Stimulated activated CD8-positive, alpha-beta memory T cell treated with anti-CD3 and anti-CD28 coated beads, Interleukin-7, amount 100 ng/mL, for 48 hours (primary cell): ENCODE measurements around the gene MGMT.

Experiments
- DNase-seq, 2 donors: peaks; one replicate each; pipeline ENCODE4 v3.0.0-alpha.2; 2020; ENCODE audit warnings: low read depth in 1 of 2; ENCODE audit errors: extremely low read depth in 1 of 2

The MGMT gene

DNA sequence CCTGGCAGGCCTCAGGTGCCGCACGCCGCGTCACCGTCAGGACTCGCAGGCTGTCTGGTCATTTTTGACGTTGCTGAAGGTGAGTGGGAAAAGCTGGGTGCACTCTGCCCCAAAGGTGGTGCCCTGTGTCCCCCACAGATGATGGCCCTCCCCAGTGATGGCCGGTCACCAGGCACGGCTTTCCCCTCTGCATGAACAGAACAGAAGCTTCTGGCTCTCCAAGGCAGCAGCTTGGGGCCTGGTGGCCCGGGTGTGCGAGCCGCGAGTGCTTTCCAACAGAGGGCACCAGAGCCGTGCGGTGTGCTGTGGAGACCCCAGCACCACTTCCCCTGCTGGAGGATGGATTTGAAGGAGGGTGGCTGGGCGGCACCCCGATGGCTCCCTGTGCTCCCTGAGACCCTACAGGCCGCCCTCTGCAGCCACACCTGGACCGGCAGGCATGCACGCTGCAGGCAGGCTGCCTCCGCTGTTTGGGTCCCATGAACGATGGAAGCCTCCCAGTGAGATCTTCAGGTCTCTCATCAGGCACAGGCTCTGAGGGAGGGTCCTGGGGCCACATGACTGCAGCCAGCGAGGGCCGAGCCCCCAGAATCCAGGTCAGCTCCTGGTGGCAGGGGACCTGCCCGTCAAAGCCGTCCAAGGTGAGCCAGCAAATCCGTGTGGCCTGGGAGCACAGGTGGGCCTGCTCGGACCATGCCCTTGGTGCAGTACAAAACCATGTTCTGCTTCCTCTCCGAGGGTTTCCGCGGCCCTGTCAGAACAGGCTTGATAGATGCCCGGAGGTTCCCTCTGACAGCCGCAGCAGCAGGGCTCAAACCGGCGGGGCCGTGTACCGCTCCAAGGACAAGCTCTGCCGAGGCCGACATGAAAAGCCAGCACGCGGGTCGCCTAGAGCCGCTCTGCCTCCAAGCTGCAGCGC, 301.7 kb downstream of the MGMT start:
- DNase-seq: no peak

GRCh38 chr10:129769381-129770116, 302.5 kb downstream of the MGMT start:
- DNase-seq: no peak

DNA sequence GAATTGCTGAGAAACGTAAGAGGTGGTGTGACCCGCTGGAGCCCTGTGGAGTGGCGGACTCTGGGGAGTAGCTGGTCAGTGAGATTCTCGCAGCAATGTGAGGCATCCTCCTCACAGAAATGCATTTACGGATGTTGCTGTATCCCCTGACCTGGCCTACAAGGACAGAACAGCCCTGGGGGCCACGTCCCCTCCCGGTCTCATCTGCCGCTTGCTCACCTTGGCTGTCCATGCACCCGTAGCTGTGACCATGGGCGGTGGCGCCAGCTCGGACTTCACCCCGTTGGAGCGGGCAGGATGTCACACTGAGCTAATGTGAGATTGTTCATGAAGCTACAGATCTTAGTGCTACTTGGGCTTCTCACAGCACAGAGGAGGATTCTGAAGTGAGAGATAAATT, 303.2 kb downstream of the MGMT start:
- DNase-seq: no peak

- no peak for DNase-seq
Observed at GRCh38 chr10:129771024-129771423, 304.0 kb downstream of the MGMT start.

GRCh38 chr10:129771576-129771975, 304.5 kb downstream of the MGMT start:
- DNase-seq: no peak

GRCh38 chr10:129771991-129772431, 305.0 kb downstream of the MGMT start:
- no peak for DNase-seq

DNA sequence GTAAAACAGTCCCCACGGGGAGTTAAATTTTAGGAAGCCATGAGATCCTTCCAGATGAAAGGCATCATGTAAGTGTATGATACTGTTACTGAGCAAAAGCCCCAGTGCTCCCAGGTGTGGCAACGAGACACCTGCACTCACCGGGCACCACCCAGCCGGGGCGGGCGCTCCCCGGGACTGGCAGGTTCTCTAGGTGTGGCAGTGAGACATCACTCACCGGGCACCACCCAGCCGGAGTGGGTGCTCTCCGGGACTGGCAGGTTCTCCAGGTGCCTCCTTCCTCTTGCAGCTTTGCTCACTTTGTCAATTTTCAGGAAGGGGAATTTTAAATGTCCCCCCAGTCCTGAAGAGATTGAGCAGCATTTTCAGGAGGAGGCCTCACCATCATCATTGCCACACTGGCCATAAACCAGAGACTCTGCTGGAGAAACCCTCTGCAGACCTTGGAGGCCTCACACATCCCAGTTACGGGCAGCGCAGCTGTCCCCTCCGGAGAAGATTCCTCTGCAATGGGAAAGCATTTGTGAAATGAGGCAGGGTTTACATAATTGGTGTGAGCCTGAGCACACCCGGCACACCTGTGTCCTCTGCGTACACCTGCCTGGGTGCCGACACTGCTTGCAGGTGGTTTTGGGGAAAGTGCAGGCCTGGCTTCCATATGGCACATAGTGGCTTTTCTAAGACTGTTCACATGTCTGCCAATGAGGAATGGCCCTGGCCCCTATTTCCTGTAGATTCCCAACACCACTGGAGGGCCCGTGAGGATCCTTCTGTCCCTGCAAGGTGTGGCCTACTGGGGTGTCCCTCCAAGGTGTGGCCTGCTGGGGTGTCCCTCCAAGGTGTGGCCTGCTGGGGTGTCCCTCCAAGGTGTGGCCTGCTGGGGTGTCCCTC, 305.7 kb downstream of the MGMT start:
- no peak for DNase-seq

DNA sequence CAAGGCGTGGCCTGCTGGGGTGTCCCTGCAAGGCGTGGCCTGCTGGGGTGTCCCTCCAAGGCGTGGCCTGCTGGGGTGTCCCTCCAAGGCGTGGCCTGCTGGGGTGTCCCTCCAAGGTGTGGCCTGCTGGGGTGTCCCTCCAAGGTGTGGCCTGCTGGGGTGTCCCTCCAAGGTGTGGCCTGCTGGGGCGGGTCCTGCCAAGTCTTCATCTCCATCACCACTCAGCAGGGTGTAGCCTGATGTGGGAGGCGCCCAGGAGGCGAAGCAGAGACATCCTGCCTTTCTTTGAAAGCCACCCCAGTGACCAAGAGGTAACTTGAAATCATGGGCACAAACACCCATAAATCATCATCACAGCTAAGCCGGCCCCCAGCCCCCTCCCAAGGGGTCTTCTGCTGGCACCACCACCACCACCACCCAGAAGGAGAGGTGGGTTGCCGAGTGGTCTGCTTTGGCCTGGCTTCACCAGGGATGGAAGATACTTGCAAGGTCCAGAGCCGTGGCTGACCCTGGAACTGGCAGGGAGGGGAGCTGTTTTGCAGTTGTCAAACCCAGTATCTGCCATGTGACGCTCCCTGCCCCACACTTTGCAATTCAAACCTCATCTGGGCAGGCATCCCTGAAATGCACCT, 306.4 kb downstream of the MGMT start:
- DNase-seq: no peak

GRCh38 chr10:129774082-129774735, 307.2 kb downstream of the MGMT start:
- DNase-seq: no peak

GRCh38 chr10:129774736-129775401, 307.8 kb downstream of the MGMT start:
- no peak for DNase-seq

DNA sequence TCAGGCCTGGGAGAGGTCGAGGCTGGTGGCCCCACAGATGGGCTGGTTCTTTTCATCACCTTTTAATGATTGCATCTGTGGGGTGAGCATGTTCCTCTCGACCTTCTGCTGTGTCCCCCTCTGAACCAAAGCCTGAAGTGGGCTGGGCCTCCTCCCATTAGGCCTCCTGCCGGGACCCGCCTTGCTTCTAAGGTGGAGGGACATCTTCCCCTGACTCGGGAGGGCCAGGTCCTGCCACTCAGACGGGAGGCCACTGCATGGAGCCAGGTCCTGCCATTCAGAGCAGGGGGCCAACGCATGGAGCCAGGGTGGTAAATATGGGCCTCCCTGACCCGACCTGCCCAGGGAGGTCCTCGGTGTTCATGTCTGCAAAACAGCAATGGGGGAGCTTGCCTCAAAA, 308.6 kb downstream of the MGMT start:
- no peak for DNase-seq

GRCh38 chr10:129777687-129778086, 310.6 kb downstream of the MGMT start:
- no peak for DNase-seq

GRCh38 chr10:129778571-129778970, 311.5 kb downstream of the MGMT start:
- DNase-seq: no peak

GRCh38 chr10:129779126-129780111, 312.4 kb downstream of the MGMT start:
- DNase-seq: no peak

DNA sequence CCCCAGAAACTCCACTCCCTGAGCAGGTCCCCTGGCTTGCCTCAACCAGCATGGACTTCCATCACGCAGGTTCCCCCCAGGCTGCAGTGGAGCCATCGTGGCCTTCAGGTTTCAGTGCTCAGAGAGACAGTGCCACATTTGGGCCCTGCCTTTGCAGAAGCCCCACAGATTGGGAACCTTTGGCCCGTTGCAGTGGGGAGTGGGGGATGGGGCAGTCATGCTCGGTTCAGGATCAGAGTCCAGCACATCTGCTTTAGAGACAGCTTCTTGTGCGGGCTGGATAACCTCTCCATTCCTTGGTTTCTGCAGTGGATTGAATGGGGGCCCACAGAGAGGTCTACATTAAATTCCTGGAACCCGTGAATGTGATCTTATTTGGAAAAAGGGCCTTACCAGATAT, 313.2 kb downstream of the MGMT start:
- DNase-seq: no peak

DNA sequence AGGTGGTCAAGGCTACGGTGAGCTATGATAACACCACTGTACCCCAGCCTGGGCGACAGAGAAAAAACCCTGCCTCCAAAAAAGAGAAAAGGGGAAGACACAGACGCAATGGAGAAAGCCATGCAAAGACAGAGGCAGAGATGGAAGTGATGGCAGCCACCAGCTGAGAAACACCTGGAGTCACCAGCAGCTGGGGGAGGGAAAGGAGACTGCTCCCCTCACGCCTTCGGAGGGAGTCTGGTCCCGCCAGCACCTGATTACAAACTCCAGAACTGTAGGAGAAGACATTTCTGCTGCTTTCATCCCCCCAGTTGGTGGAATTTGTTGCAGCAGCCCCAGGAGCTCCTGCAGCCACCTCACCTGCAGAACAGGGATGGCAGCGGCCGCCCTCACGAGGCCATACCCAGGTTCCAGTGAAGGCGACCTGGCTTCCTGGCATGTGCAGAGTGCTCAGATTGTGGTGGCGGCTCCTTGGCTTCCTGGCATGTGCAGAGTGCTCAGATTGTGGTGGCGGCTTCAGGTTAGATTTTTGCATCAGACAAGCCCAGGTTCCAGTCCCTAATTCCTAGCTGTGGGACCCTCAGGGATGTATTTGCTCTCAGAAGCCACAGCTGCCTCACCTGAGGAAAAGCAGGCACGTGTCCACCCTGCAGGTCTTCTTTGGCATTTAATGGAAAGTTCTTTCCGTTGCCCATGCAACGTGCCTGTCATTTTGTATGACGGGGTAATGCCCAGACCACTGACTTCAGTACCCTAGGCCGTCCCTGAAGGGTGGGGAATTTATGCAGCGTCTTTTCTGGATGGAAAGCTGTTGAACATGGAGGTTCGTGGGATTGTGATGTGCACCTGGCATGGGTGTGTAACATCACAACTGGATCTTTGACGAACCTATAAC, 314.1 kb downstream of the MGMT start:
- DNase-seq: no peak

GRCh38 chr10:129784291-129784690, 317.2 kb downstream of the MGMT start:
- DNase-seq: no peak
